HepG2 (cell line): ENCODE results near the gene STKLD1. TPM values are rescaled to one million over a fixed set of nuclear protein-coding genes. Genes with fewer than 3 reads are reported as not detected.

Source experiments
- ARID2 ChIP-seq: sonication (generic); formaldehyde crosslinking; IDR thresholded peaks from 2 replicates; pipeline ENCODE4 v1.8.1; 2022; ENCODE audit warnings: mild to moderate bottlenecking, missing genetic modification reagents, borderline replicate concordance
- FOSL2 ChIP-seq: sonication (generic); formaldehyde crosslinking; IDR thresholded peaks from 2 replicates; pipeline ENCODE4 v1.4.0; 2020; ENCODE audit warnings: missing genetic modification reagents
- GABPB1 ChIP-seq: IDR thresholded peaks from 2 replicates; pipeline ENCODE4 v1.6.1; 2016; ENCODE audit warnings: mild to moderate bottlenecking, missing genetic modification reagents, moderate library complexity, missing compliant biosample characterization
- HNF1B ChIP-seq: sonication (generic); formaldehyde crosslinking; IDR thresholded peaks from 2 replicates; pipeline ENCODE4 v1.5.1; 2020; ENCODE audit warnings: mild to moderate bottlenecking, moderate library complexity, missing genetic modification reagents
- HOXD1 ChIP-seq: sonication (generic); formaldehyde crosslinking; IDR thresholded peaks from 2 replicates; pipeline ENCODE4 v1.5.0; 2020; ENCODE audit warnings: missing genetic modification reagents
- KLF11 ChIP-seq: IDR thresholded peaks from 2 replicates; pipeline ENCODE4 v1.6.1; 2016; ENCODE audit warnings: missing compliant biosample characterization
- KLF15 ChIP-seq: sonication (generic); formaldehyde crosslinking; IDR thresholded peaks from 2 replicates; pipeline ENCODE4 v1.8.1; 2023; ENCODE audit warnings: borderline replicate concordance, mild to moderate bottlenecking, inconsistent platforms, missing genetic modification reagents, mixed read lengths
- LBX2 ChIP-seq: sonication (generic); formaldehyde crosslinking; IDR thresholded peaks from 2 replicates; pipeline ENCODE4 v1.5.0; 2020; ENCODE audit warnings: missing genetic modification reagents, mild to moderate bottlenecking, borderline replicate concordance
- MZF1 ChIP-seq: sonication (generic); formaldehyde crosslinking; IDR thresholded peaks from 2 replicates; pipeline ENCODE4 v1.8.1; 2023; ENCODE audit warnings: mild to moderate bottlenecking, missing genetic modification reagents, borderline replicate concordance
- NFIC ChIP-seq: IDR thresholded peaks from 2 replicates; pipeline ENCODE4 v1.6.1; 2012; ENCODE audit warnings: mild to moderate bottlenecking, low read length, inconsistent platforms
- NFKB2 ChIP-seq: sonication (generic); formaldehyde crosslinking; IDR thresholded peaks from 2 replicates; pipeline ENCODE4 v1.4.0; 2020; ENCODE audit warnings: missing genetic modification reagents, borderline replicate concordance
- REPIN1 ChIP-seq: sonication (generic); formaldehyde crosslinking; IDR thresholded peaks from 2 replicates; pipeline ENCODE4 v1.8.0; 2022; ENCODE audit warnings: missing genetic modification reagents, low read depth, mild to moderate bottlenecking, borderline replicate concordance
- SALL1 ChIP-seq: sonication (generic); formaldehyde crosslinking; IDR thresholded peaks from 2 replicates; pipeline ENCODE4 v1.8.0; 2022; ENCODE audit warnings: mild to moderate bottlenecking, missing genetic modification reagents
- SIX1 ChIP-seq: sonication (generic); formaldehyde crosslinking; IDR thresholded peaks from 2 replicates; pipeline ENCODE4 v1.4.0; 2020; ENCODE audit warnings: missing genetic modification reagents, borderline replicate concordance
- SOX5 ChIP-seq: IDR thresholded peaks from 2 replicates; pipeline ENCODE4 v1.6.1; 2016; ENCODE audit warnings: borderline replicate concordance
- SP5 ChIP-seq: IDR thresholded peaks from 2 replicates; pipeline ENCODE4 v1.6.1; 2016; ENCODE audit warnings: low read depth, borderline replicate concordance
- SYNCRIP ChIP-seq: fragments of 200-400 bp; formaldehyde crosslinking; IDR thresholded peaks from 2 replicates; pipeline ENCODE4 v1.6.1; 2018; ENCODE audit warnings: mild to moderate bottlenecking, low read depth, low read length; ENCODE audit not compliant: insufficient read depth
- ZBTB38 ChIP-seq: sonication (generic); formaldehyde crosslinking; IDR thresholded peaks from 2 replicates; pipeline ENCODE4 v1.5.1; 2020; ENCODE audit warnings: mild to moderate bottlenecking, missing genetic modification reagents
- ZBTB44 ChIP-seq: sonication (generic); formaldehyde crosslinking; IDR thresholded peaks from 2 replicates; pipeline ENCODE4 v1.4.0; 2020; ENCODE audit warnings: missing genetic modification reagents
- ZNF17 ChIP-seq: sonication (generic); formaldehyde crosslinking; IDR thresholded peaks from 2 replicates; pipeline ENCODE4 v1.5.0; 2020; ENCODE audit warnings: mild to moderate bottlenecking, missing genetic modification reagents
- ZNF317 ChIP-seq: sonication (generic); formaldehyde crosslinking; IDR thresholded peaks from 2 replicates; pipeline ENCODE4 v1.5.0; 2020; ENCODE audit warnings: mild to moderate bottlenecking, missing genetic modification reagents
- ZNF460 ChIP-seq: sonication (generic); formaldehyde crosslinking; IDR thresholded peaks from 2 replicates; pipeline ENCODE4 v1.5.1; 2020; ENCODE audit warnings: missing genetic modification reagents, mild to moderate bottlenecking, borderline replicate concordance
- ZNF574 ChIP-seq: sonication (generic); formaldehyde crosslinking; IDR thresholded peaks from 2 replicates; pipeline ENCODE4 v1.4.0; 2020; ENCODE audit warnings: missing genetic modification reagents
- ZNF674 ChIP-seq: sonication (generic); formaldehyde crosslinking; IDR thresholded peaks from 2 replicates; pipeline ENCODE4 v1.5.0; 2020; ENCODE audit warnings: low read depth, mild to moderate bottlenecking, missing genetic modification reagents
- ZNF773 ChIP-seq: sonication (generic); formaldehyde crosslinking; IDR thresholded peaks from 2 replicates; pipeline ENCODE4 v1.4.0; 2020; ENCODE audit warnings: missing genetic modification reagents, borderline replicate concordance
- ZSCAN31 ChIP-seq: sonication (generic); formaldehyde crosslinking; IDR thresholded peaks from 2 replicates; pipeline ENCODE4 v1.5.0; 2020; ENCODE audit warnings: low read depth, mild to moderate bottlenecking, missing genetic modification reagents
- polyA plus RNA-seq, 8 experiments: library from polyadenylated mRNA; depleted of rRNA in 3 of 8; stranded (reverse) in 7 of 8; unstranded in 1 of 8; fragments of >200 nt; fragmentation: Illumina TruSeq in 4 of 8; extraction: Trizol in 4 of 8; gene quantifications; 2 replicates each; pipeline versions ENCODE4 v1.2.1 to v1.2.3, GENCODE V29; 2011 to 2016; ENCODE audit warnings: low read depth in 4 of 8, missing spikeins in 1 of 8, mixed read lengths in 1 of 8; ENCODE audit not compliant: insufficient read depth in 1 of 8
- total RNA-seq, 5 experiments: library from RNA; depleted of rRNA; stranded (reverse); fragments of >200 nt; fragmentation: Illumina TruSeq; extraction: Trizol; gene quantifications; 2 replicates each; pipeline ENCODE4 v1.2.3, GENCODE V29; 2016; ENCODE audit warnings: low read depth in 1 of 5

Gene STKLD1
- total and polyA plus RNA-seq, 2 of the 13 experiments (the other 11 are each of a cell fraction or from before 2014, with no cell fraction given): 1.5 to 2.2 TPM

- TF ChIP-seq KLF11 (CRISPR knock-in tag): no peak
- TF ChIP-seq ZSCAN31 (CRISPR knock-in tag): peak; percentile 74; the same call in 1 of the 2 replicates
- no peak for TF ChIP-seq KLF15 (CRISPR knock-in tag)
- no peak for TF ChIP-seq MZF1 (CRISPR knock-in tag)
- TF ChIP-seq NFKB2 (CRISPR knock-in tag): peak; percentile 80; the same call in 1 of the 2 replicates
- no peak for TF ChIP-seq ZNF317 (CRISPR knock-in tag)
- no peak for TF ChIP-seq REPIN1 (CRISPR knock-in tag)
- no peak for TF ChIP-seq LBX2 (CRISPR knock-in tag)
- TF ChIP-seq HNF1B: peak; percentile 75
- TF ChIP-seq ZNF674: no peak
- TF ChIP-seq ZNF574 (CRISPR knock-in tag): peak; percentile 53
- TF ChIP-seq SOX5 (CRISPR knock-in tag): peak; percentile 61; the same call in 1 of the 2 replicates
- TF ChIP-seq ZBTB44 (CRISPR knock-in tag): no peak
- peak; percentile 36; the same call in 1 of the 2 replicates for TF ChIP-seq HOXD1 (CRISPR knock-in tag)
- no peak for TF ChIP-seq ZNF460 (CRISPR knock-in tag)
- no peak for TF ChIP-seq ZNF773 (CRISPR knock-in tag)
- TF ChIP-seq ZNF17 (CRISPR knock-in tag): no peak
- peak; percentile 90 for TF ChIP-seq ZBTB38
- no peak for TF ChIP-seq NFIC
- no peak for TF ChIP-seq SP5 (CRISPR knock-in tag)
- TF ChIP-seq ARID2 (CRISPR knock-in tag): no peak
- TF ChIP-seq SALL1 (CRISPR knock-in tag): peak; percentile 69
- peak; percentile 72 for TF ChIP-seq GABPB1
- no peak for TF ChIP-seq SYNCRIP
- TF ChIP-seq FOSL2 (CRISPR knock-in tag): no peak
- TF ChIP-seq SIX1 (CRISPR knock-in tag): no peak
These were observed 10.2 kb downstream of the STKLD1 start (continued) for GRCh38 chr9:133386338-133386737.
